Natural killer cell (primary cell): ENCODE measurements around the gene SLC15A3. TPM values are rescaled to one million over a fixed set of nuclear protein-coding genes. Genes with fewer than 3 reads are reported as not detected.

Experiments
- ATAC-seq, 3 donors: fragments of 150-1000 bp in 2 of 3; fragments of 200-7000 bp in 1 of 3; cut with Tn5 transposase; 1 replicate in 1 of 3; 2 replicates in 2 of 3; pipeline ENCODE4 v1.10.0; 2021; ENCODE audit warnings: mild to moderate bottlenecking in 2 of 3, moderate library complexity in 2 of 3
- DNase-seq, 2 donors: peaks; one replicate each; pipeline versions ENCODE4 v3.0.0 to v3.0.0-alpha.2; 2013 to 2021; ENCODE audit warnings: mixed read lengths in 1 of 2
- H3K27ac ChIP-seq: one replicate; pipeline ENCODE4 v1.5.1; 2013; ENCODE audit warnings: mild to moderate bottlenecking, low read length
- H3K27me3 ChIP-seq: one replicate; pipeline ENCODE4 v1.6.1; 2013; ENCODE audit warnings: low read length; ENCODE audit not compliant: control insufficient read depth, insufficient read depth
- H3K36me3 ChIP-seq: one replicate; pipeline ENCODE4 v1.6.1; 2013; ENCODE audit warnings: low read length; ENCODE audit not compliant: control insufficient read depth, insufficient read depth
- H3K4me1 ChIP-seq: one replicate; pipeline ENCODE4 v1.6.1; 2013; ENCODE audit warnings: low read length; ENCODE audit not compliant: control insufficient read depth, insufficient read depth
- H3K4me3 ChIP-seq: one replicate; pipeline ENCODE4 v1.5.1; 2013; ENCODE audit warnings: low read length
- H3K9me3 ChIP-seq: one replicate; pipeline ENCODE4 v1.6.1; 2013; ENCODE audit warnings: low read length; ENCODE audit not compliant: control insufficient read depth, insufficient read depth
- H3K27ac Mint-ChIP-seq, 2 donors: one replicate each; pipeline ENCODE4 v1.8.0; 2022; ENCODE audit warnings: mild to moderate bottlenecking in 2 of 2, mixed read lengths in 2 of 2, moderate library complexity in 1 of 2
- H3K27me3 Mint-ChIP-seq, 2 donors: one replicate each; pipeline ENCODE4 v1.8.0; 2022; ENCODE audit warnings: low read depth in 2 of 2, mixed read lengths in 2 of 2
- H3K36me3 Mint-ChIP-seq: one replicate; pipeline ENCODE4 v1.8.0; 2022; ENCODE audit warnings: mixed read lengths
- H3K4me1 Mint-ChIP-seq, 2 donors: one replicate each; pipeline ENCODE4 v1.8.0; 2022; ENCODE audit warnings: mixed read lengths in 2 of 2
- H3K4me3 Mint-ChIP-seq: one replicate; pipeline ENCODE4 v1.8.0; 2022; ENCODE audit warnings: mild to moderate bottlenecking, moderate library complexity, mixed read lengths
- H3K9me3 Mint-ChIP-seq, 2 donors: one replicate each; pipeline ENCODE4 v1.8.0; 2022; ENCODE audit warnings: mixed read lengths in 2 of 2
- CTCF ChIP-seq: fragments of 200-600 bp; IDR thresholded peaks from one replicate; pipeline ENCODE4 v1.8.0; 2022; ENCODE audit warnings: antibody characterized with exemption
- WGBS: methylation state at CpG from one replicate; pipeline ENCODE4 v1.1.7; 2013; ENCODE audit warnings: missing lambda C conversion rate; ENCODE audit not compliant: insufficient coverage; 5-methylcytosine and 5-hydroxymethylcytosine counted together
- intact Hi-C: fragments of 100-400 bp; cut with micrococcal nuclease; formaldehyde crosslinking; loops from one replicate; pipeline ENCODE4 v1.14.2; 2022
- total RNA-seq, 4 donors: library from RNA; stranded (reverse); fragments of 120-200 nt in 1 of 4; gene quantifications; one replicate each; pipeline versions ENCODE4 v1.2.3 to v1.2.4, GENCODE V29; 2013 to 2022

The SLC15A3 gene
- total RNA-seq, 3 donors from 2014 or later (not counting 1 experiment from before 2014, with no cell fraction given), result 11.6 to 26.5 (median 20.1) TPM

DNA sequence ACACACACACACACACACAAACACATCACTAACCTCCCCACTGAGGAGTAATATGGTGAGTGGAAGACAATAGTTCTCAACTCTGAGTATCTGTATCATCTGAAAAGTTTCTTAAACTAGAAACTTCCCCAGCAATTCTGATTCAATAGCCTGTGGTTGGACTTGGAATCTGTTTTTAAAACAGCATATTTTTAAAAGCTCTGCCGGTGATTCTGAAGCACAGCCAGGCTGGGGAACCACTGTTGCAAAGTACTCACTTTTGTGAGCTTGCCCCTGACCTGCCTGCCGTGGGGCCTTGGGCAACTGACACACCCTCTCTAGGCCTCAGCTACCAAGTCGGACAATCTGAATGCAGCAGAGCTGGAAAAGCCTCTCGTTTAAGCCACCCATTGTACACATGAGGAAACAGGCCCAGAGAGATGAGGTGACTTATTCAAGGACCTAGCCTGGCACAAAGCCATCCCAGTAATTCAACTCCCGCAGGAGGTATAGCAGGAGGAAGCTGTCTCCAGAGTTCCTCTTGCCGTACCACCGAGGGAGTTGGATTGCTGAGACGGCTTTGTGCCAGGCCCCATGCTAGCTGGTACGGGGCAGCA is 8.9 kb downstream of the SLC15A3 start:
- H3K36me3 ChIP-seq, result no peaks in the 10 kb centered on the region

DNA sequence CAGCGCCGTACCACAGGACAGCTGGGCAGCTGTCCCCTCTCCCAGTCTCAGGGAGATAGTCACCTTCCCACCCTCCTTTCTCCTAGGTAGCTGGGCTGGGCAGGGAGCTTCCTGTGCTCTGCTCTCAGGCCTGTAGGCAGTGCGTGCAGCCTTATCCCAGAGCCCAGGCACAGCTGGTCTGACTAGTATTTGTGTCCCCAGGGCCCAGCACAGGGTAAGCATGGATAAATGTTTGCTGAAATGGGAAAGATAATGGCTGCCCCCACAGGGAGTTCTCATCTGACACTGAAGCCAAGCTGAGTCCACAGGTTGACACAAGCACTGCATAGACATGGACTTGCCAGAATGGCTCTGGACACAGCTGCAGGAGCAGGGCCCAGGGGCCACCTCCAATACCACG is 9.8 kb downstream of the SLC15A3 start:
- Mint-ChIP-seq H3K9me3 (no peaks in the 10 kb centered on the region), H3K36me3 (no peaks in the 10 kb centered on the region), H3K4me1 (no peaks in the 10 kb centered on the region), H3K4me3 (no peak overlapping the region), H3K27ac (no peak overlapping the region), H3K27me3 (peaks cover 0 to 6% of the 10 kb centered on the region in 2 donors)
- 91% methylated on average over 4 of the region's 4 CpGs for WGBS
- H3K4me1 ChIP-seq, result no peaks in the 10 kb centered on the region
- no peak for TF ChIP-seq CTCF
- no peaks in the 10 kb centered on the region for H3K9me3 ChIP-seq
- no peak for DNase-seq
- no peaks in the 10 kb centered on the region for H3K36me3 ChIP-seq
- H3K27me3 ChIP-seq, result no peaks in the 10 kb centered on the region
- no peak overlapping the region for H3K27ac ChIP-seq
- H3K4me3 ChIP-seq, result no peak overlapping the region
- ATAC-seq, result no peak
- intact Hi-C loops, result no loop called here

More for the DNA sequence above, 8.9 kb downstream of the SLC15A3 start:
- Mint-ChIP-seq H3K36me3 (no peaks in the 10 kb centered on the region), H3K27me3 (peaks cover 0 to 6% of the 10 kb centered on the region in 2 donors), H3K9me3 (no peaks in the 10 kb centered on the region), H3K27ac (no peak overlapping the region), H3K4me3 (no peak overlapping the region), H3K4me1 (no peaks in the 10 kb centered on the region)
- 86% methylated on average over 9 of the region's 9 CpGs for WGBS
- DNase-seq (no peak), ATAC-seq (no peak)
- H3K9me3 ChIP-seq, result no peaks in the 10 kb centered on the region
- no peaks in the 10 kb centered on the region for H3K4me1 ChIP-seq
- H3K4me3 ChIP-seq, result no peak overlapping the region
- TF ChIP-seq CTCF, result no peak
- intact Hi-C loops, result no loop called here
- H3K27ac ChIP-seq, result no peak overlapping the region
- H3K27me3 ChIP-seq, result no peaks in the 10 kb centered on the region

- H3K4me3 ChIP-seq, result no peak overlapping the region
- intact Hi-C loops, result no loop called here
- no peaks in the 10 kb centered on the region for H3K4me1 Mint-ChIP-seq
- no peaks in the 10 kb centered on the region for H3K9me3 Mint-ChIP-seq
- H3K4me3 Mint-ChIP-seq, result no peak overlapping the region
- H3K27me3 ChIP-seq, result no peaks in the 10 kb centered on the region
- H3K36me3 Mint-ChIP-seq, result no peaks in the 10 kb centered on the region
- H3K27ac Mint-ChIP-seq, result no peak overlapping the region
- no peaks in the 10 kb centered on the region for H3K9me3 ChIP-seq
- TF ChIP-seq CTCF, result no peak
- WGBS, result 73% methylated on average over 5 of the region's 6 CpGs
- H3K36me3 ChIP-seq, result no peaks in the 10 kb centered on the region
- no peak overlapping the region for H3K27ac ChIP-seq
- H3K27me3 Mint-ChIP-seq, result peaks cover 0 to 6% of the 10 kb centered on the region in 2 donors
- no peaks in the 10 kb centered on the region for H3K4me1 ChIP-seq
- no peak for DNase-seq
- no peak for ATAC-seq
Observed at GRCh38 chr11:60941371-60942119, 10.4 kb downstream of the SLC15A3 start.
